Neuronal stem cell (in vitro differentiated cells): ENCODE measurements around the gene CFAP54.

Experiments
- DNase-seq: peaks from one replicate; pipeline ENCODE4 v3.0.0-alpha.2; 2013; ENCODE audit warnings: low spot score
- H2AFZ ChIP-seq: one replicate; pipeline ENCODE4 v1.6.1; 2013; ENCODE audit warnings: mild to moderate bottlenecking, low read length, inconsistent platforms
- H2AK5ac ChIP-seq: 2 replicates; pipeline ENCODE4 v1.6.1; 2013; ENCODE audit warnings: low read depth, mild to moderate bottlenecking, inconsistent platforms, low read length, moderate library complexity, mixed read lengths
- H2BK120ac ChIP-seq: 2 replicates; pipeline ENCODE4 v1.6.1; 2013; ENCODE audit warnings: low read depth, mild to moderate bottlenecking, inconsistent platforms, low read length, moderate library complexity, mixed read lengths
- H2BK12ac ChIP-seq: one replicate; pipeline ENCODE4 v1.6.1; 2013; ENCODE audit warnings: low read length, inconsistent platforms
- H2BK15ac ChIP-seq: 2 replicates; pipeline ENCODE4 v1.6.1; 2013; ENCODE audit warnings: mild to moderate bottlenecking, low read length, inconsistent platforms, mixed read lengths
- H2BK5ac ChIP-seq: one replicate; pipeline ENCODE4 v1.6.1; 2013; ENCODE audit warnings: inconsistent platforms, mild to moderate bottlenecking, low read length, moderate library complexity
- H3K14ac ChIP-seq: one replicate; pipeline ENCODE4 v1.6.1; 2013; ENCODE audit warnings: low read length, inconsistent platforms
- H3K18ac ChIP-seq: 2 replicates; pipeline ENCODE4 v1.6.1; 2013; ENCODE audit warnings: low read length, inconsistent platforms
- H3K23ac ChIP-seq: 2 replicates; pipeline ENCODE4 v1.6.1; 2013; ENCODE audit warnings: low read depth, mild to moderate bottlenecking, mixed read lengths, low read length, inconsistent platforms; ENCODE audit not compliant: poor library complexity
- H3K27ac ChIP-seq: replicated peaks from 3 replicates; pipeline ENCODE4 v1.5.1; 2013; ENCODE audit warnings: low read length, inconsistent platforms
- H3K27me3 ChIP-seq, 3 experiments: 2 replicates each; pipeline ENCODE4 v1.6.1; 2013; ENCODE audit warnings: low read length in 3 of 3, mild to moderate bottlenecking in 2 of 3, inconsistent platforms in 1 of 3, low read depth in 1 of 3, mixed read lengths in 1 of 3, moderate library complexity in 1 of 3; ENCODE audit not compliant: control insufficient read depth in 3 of 3, insufficient read depth in 3 of 3
- H3K36me3 ChIP-seq, 2 donors: replicated peaks in 1 of 2; 2 replicates each; pipeline ENCODE4 v1.6.1; 2013; ENCODE audit warnings: low read length in 2 of 2; ENCODE audit not compliant: control insufficient read depth in 2 of 2, insufficient read depth in 2 of 2
- H3K4ac ChIP-seq: 2 replicates; pipeline ENCODE4 v1.6.1; 2013; ENCODE audit warnings: inconsistent platforms, mild to moderate bottlenecking, low read length, moderate library complexity
- H3K4me1 ChIP-seq, 2 donors: 1 replicate in 1 of 2; 2 replicates in 1 of 2; pipeline ENCODE4 v1.6.1; 2013; ENCODE audit warnings: low read length in 2 of 2, low read depth in 1 of 2; ENCODE audit not compliant: control insufficient read depth in 2 of 2, insufficient read depth in 1 of 2
- H3K4me2 ChIP-seq: one replicate; pipeline ENCODE4 v1.6.1; 2013; ENCODE audit warnings: mild to moderate bottlenecking, low read length, inconsistent platforms; ENCODE audit not compliant: insufficient read depth, poor library complexity, severe bottlenecking
- H3K4me3 ChIP-seq, 2 donors: 2 replicates each; pipeline ENCODE4 v1.5.1; 2013; ENCODE audit warnings: low read length in 2 of 2, mild to moderate bottlenecking in 2 of 2, inconsistent platforms in 1 of 2, moderate library complexity in 1 of 2
- H3K79me1 ChIP-seq: one replicate; pipeline ENCODE4 v1.6.1; 2013; ENCODE audit warnings: low read depth, mild to moderate bottlenecking, inconsistent platforms, low read length, moderate library complexity
- H3K9ac ChIP-seq: one replicate; pipeline ENCODE4 v1.6.1; 2013; ENCODE audit warnings: mild to moderate bottlenecking, low read depth, low read length, inconsistent platforms; ENCODE audit not compliant: poor library complexity
- H3K9me3 ChIP-seq, 2 donors: replicated peaks in 1 of 2; 2 replicates each; pipeline versions ENCODE3 to v1.6.1; 2013; ENCODE audit warnings: low read length in 2 of 2, mild to moderate bottlenecking in 2 of 2, inconsistent platforms in 1 of 2, low read depth in 1 of 2, mixed read lengths in 1 of 2, moderate library complexity in 1 of 2; ENCODE audit not compliant: control insufficient read depth in 2 of 2, insufficient read depth in 1 of 2
- H4K8ac ChIP-seq: one replicate; pipeline ENCODE4 v1.6.1; 2013; ENCODE audit warnings: low read depth, mild to moderate bottlenecking, inconsistent platforms, low read length, moderate library complexity
- H4K91ac ChIP-seq: one replicate; pipeline ENCODE4 v1.6.1; 2013; ENCODE audit warnings: low read length, low read depth, mild to moderate bottlenecking, inconsistent platforms; ENCODE audit not compliant: poor library complexity
- WGBS, 2 donors: extraction: QIAGEN DNeasy Blood & Tissue Kit; methylation state at CpG; one replicate each; pipeline ENCODE4 v1.1.7; 2013; ENCODE audit warnings: missing lambda C conversion rate in 2 of 2, mixed read lengths in 1 of 2; ENCODE audit not compliant: insufficient read length in 2 of 2, insufficient replicate concordance in 1 of 2; ENCODE audit errors: extremely low coverage in 2 of 2; 5-methylcytosine and 5-hydroxymethylcytosine counted together

Gene CFAP54

GRCh38 chr12:96522690-96523089, 33.3 kb downstream of the CFAP54 start:
- Histone ChIP-seq H3K4me2 (no peak overlapping the region), H3K9ac (no peak overlapping the region), H3K36me3 (no peaks in the 10 kb centered on the region), H2AK5ac (no peak overlapping the region), H3K4me1 (peaks cover 5 to 15% of the 10 kb centered on the region in 2 donors), H3K27ac (no peak overlapping the region), H3K9me3 (no peaks in the 10 kb centered on the region), H2BK120ac (no peak overlapping the region), H2BK12ac (no peak overlapping the region), H3K79me1 (no peaks in the 10 kb centered on the region), H3K14ac (no peak overlapping the region), H3K4me3 (no peak overlapping the region), H4K91ac (no peak overlapping the region), H4K8ac (no peak overlapping the region), H3K23ac (no peak overlapping the region), H3K4ac (no peak overlapping the region), H2BK5ac (no peak overlapping the region), H3K27me3 (no peaks in the 10 kb centered on the region), H2AFZ (peak overlapping the region; percentile 77), H3K18ac (no peak overlapping the region), H2BK15ac (no peak overlapping the region)
- no peak for DNase-seq
- WGBS, 2 donors: no CpG with 5 or more reads among the region's 3 CpGs

GRCh38 chr12:96526110-96526509, 36.7 kb downstream of the CFAP54 start:
- no peaks in the 10 kb centered on the region for H3K79me1 ChIP-seq
- no peak overlapping the region for H3K9ac ChIP-seq
- H3K27me3 ChIP-seq: no peaks in the 10 kb centered on the region
- H3K27ac ChIP-seq: no peak overlapping the region
- no peaks in the 10 kb centered on the region for H3K36me3 ChIP-seq
- no peak overlapping the region for H2BK5ac ChIP-seq
- H3K9me3 ChIP-seq: no peaks in the 10 kb centered on the region
- no peak overlapping the region for H2BK15ac ChIP-seq
- no peak overlapping the region for H3K18ac ChIP-seq
- H4K8ac ChIP-seq: no peak overlapping the region
- no peak overlapping the region for H3K23ac ChIP-seq
- H2AFZ ChIP-seq: peak overlapping the region; percentile 65
- DNase-seq: no peak
- H2BK120ac ChIP-seq: no peak overlapping the region
- no peak overlapping the region for H3K4me2 ChIP-seq
- no peak overlapping the region for H3K4me3 ChIP-seq
- H2AK5ac ChIP-seq: no peak overlapping the region
- H3K4ac ChIP-seq: no peak overlapping the region
- H2BK12ac ChIP-seq: no peak overlapping the region
- no peak overlapping the region for H3K14ac ChIP-seq
- no peak overlapping the region for H4K91ac ChIP-seq
- no CpG with 5 or more reads among the region's 1 CpG for WGBS, 2 donors
- peaks cover 5 to 15% of the 10 kb centered on the region in 2 donors for H3K4me1 ChIP-seq

GRCh38 chr12:96529912-96530311, 40.5 kb downstream of the CFAP54 start:
- Histone ChIP-seq H2BK120ac (no peak overlapping the region), H2AK5ac (no peak overlapping the region), H3K14ac (no peak overlapping the region), H3K27me3 (no peaks in the 10 kb centered on the region), H4K91ac (no peak overlapping the region), H2BK12ac (no peak overlapping the region), H3K79me1 (no peaks in the 10 kb centered on the region), H3K23ac (no peak overlapping the region), H3K9me3 (no peaks in the 10 kb centered on the region), H3K4me3 (no peak overlapping the region), H3K9ac (no peak overlapping the region), H2BK15ac (no peak overlapping the region), H2BK5ac (no peak overlapping the region), H3K18ac (no peak overlapping the region), H2AFZ (no peak overlapping the region), H4K8ac (no peak overlapping the region), H3K36me3 (no peaks in the 10 kb centered on the region), H3K4me2 (no peak overlapping the region), H3K4me1 (no peaks in the 10 kb centered on the region), H3K4ac (no peak overlapping the region), H3K27ac (no peak overlapping the region)
- no CpG with 5 or more reads among the region's 7 CpGs for WGBS, 2 donors
- DNase-seq: no peak

- H2BK12ac ChIP-seq: no peak overlapping the region
- no peak overlapping the region for H3K27ac ChIP-seq
- no peak overlapping the region for H3K18ac ChIP-seq
- H2AK5ac ChIP-seq: no peak overlapping the region
- no peak overlapping the region for H2BK120ac ChIP-seq
- WGBS, 2 donors: no CpG with 5 or more reads among the region's 4 CpGs
- no peak overlapping the region for H2AFZ ChIP-seq
- H3K23ac ChIP-seq: no peak overlapping the region
- no peak overlapping the region for H3K9ac ChIP-seq
- H3K27me3 ChIP-seq: no peaks in the 10 kb centered on the region
- H3K9me3 ChIP-seq: no peaks in the 10 kb centered on the region
- H3K79me1 ChIP-seq: no peaks in the 10 kb centered on the region
- no peak overlapping the region for H2BK15ac ChIP-seq
- H3K4ac ChIP-seq: no peak overlapping the region
- no peak overlapping the region for H4K91ac ChIP-seq
- H3K4me1 ChIP-seq: no peaks in the 10 kb centered on the region
- DNase-seq: no peak
- H3K4me3 ChIP-seq: no peak overlapping the region
- H3K4me2 ChIP-seq: no peak overlapping the region
- no peak overlapping the region for H2BK5ac ChIP-seq
- H3K36me3 ChIP-seq: no peaks in the 10 kb centered on the region
- no peak overlapping the region for H4K8ac ChIP-seq
- no peak overlapping the region for H3K14ac ChIP-seq
Observed at GRCh38 chr12:96534339-96534738, 45.0 kb downstream of the CFAP54 start.
